ENCODE data around the gene DNAH10. TPM values are rescaled to one million over a fixed set of nuclear protein-coding genes. Genes with fewer than 3 reads are reported as not detected.

The DNAH10 gene
- total RNA-seq, 1 experiment from 2014 or later: 0.14 TPM

- no peak for TF ChIP-seq CTCF (IDR thresholded peaks at IDR 0.05; ENCODE audit: unreplicated experiment)
- Mint-ChIP-seq H3K4me1 (ENCODE audit: low read depth, unreplicated experiment) (no peaks in the 10 kb centered on the region), H3K9me3 (ENCODE audit: low read depth, unreplicated experiment) (no peaks in the 10 kb centered on the region), H3K36me3 (ENCODE audit: insufficient read depth, unreplicated experiment) (peaks cover 4% of the 10 kb centered on the region), H3K27ac (ENCODE audit: unreplicated experiment) (no peak overlapping the region), H3K4me3 (ENCODE audit: low read depth, unreplicated experiment) (no peak overlapping the region), H3K27me3 (ENCODE audit: unreplicated experiment) (no peaks in the 10 kb centered on the region)
- DNase-seq: no peak
- intact Hi-C loops (cut with micrococcal nuclease; ENCODE audit: unreplicated experiment): no loop called here
- BruUV-seq (replicated peaks): no TSS peak
- CTCF ChIA-PET: no interaction called here
Measured at GRCh38 chr12:123941000-123941399, 178.9 kb downstream of the DNAH10 start.

GRCh38 chr12:123941624-123942237 lies 179.6 kb downstream of the DNAH10 start:
- Mint-ChIP-seq H3K36me3 (ENCODE audit: insufficient read depth, unreplicated experiment) (no peaks in the 10 kb centered on the region), H3K27ac (ENCODE audit: unreplicated experiment) (no peak overlapping the region), H3K4me3 (ENCODE audit: low read depth, unreplicated experiment) (no peak overlapping the region), H3K4me1 (ENCODE audit: low read depth, unreplicated experiment) (no peaks in the 10 kb centered on the region), H3K27me3 (ENCODE audit: unreplicated experiment) (no peaks in the 10 kb centered on the region), H3K9me3 (ENCODE audit: low read depth, unreplicated experiment) (no peaks in the 10 kb centered on the region)
- intact Hi-C loops (cut with micrococcal nuclease; ENCODE audit: unreplicated experiment): no loop called here
- TF ChIP-seq CTCF (IDR thresholded peaks at IDR 0.05; ENCODE audit: unreplicated experiment): no peak
- no TSS peak for BruUV-seq (replicated peaks)
- CTCF ChIA-PET: no interaction called here
- DNase-seq: no peak

GRCh38 chr12:123942238-123942653 lies 180.1 kb downstream of the DNAH10 start:
- H3K27me3 Mint-ChIP-seq (ENCODE audit: unreplicated experiment): no peaks in the 10 kb centered on the region
- H3K36me3 Mint-ChIP-seq (ENCODE audit: insufficient read depth, unreplicated experiment): no peaks in the 10 kb centered on the region
- DNase-seq: no peak
- no peaks in the 10 kb centered on the region for H3K4me1 Mint-ChIP-seq (ENCODE audit: low read depth, unreplicated experiment)
- CTCF ChIA-PET: no interaction called here
- H3K27ac Mint-ChIP-seq (ENCODE audit: unreplicated experiment): no peak overlapping the region
- no peaks in the 10 kb centered on the region for H3K9me3 Mint-ChIP-seq (ENCODE audit: low read depth, unreplicated experiment)
- BruUV-seq (replicated peaks): no TSS peak
- TF ChIP-seq CTCF (IDR thresholded peaks at IDR 0.05; ENCODE audit: unreplicated experiment): no peak
- intact Hi-C loops (cut with micrococcal nuclease; ENCODE audit: unreplicated experiment): no loop called here
- no peak overlapping the region for H3K4me3 Mint-ChIP-seq (ENCODE audit: low read depth, unreplicated experiment)

DNA sequence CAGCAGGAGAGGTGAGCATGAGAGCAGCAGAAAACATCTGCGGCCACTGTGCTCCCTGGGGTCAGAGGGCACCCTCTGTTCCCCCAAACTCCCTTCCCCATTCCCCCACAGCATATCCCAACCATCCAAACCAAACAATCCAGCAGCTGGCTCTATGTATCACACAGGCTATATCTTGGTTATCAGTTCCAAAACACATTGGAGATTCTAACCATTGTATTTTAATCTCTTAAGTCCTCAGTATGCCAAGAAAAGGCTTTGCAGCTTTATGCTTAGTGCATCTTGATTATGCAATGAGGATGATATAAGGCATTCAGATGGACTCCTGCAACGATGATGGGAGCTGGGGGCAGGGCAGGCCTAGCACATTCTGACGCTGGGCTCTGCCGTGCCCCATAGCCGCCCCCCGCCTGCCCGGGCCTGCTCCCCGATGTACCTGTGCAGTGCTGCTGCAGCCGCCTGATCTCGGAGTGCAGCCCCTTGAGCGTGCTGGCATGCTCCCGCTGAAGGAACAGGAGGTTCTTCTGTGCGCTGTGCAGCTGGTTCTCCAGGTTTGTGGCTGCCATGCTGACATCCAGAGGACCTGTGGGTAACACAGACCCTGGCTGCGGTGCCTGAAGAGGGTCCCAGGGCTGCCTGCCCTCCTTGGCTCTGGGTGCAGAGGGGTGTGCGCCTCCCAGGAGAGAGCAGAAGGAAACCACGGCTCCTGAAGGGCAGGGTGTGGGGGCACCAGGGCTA lies 181.0 kb downstream of the DNAH10 start:
- H3K9me3 Mint-ChIP-seq (ENCODE audit: low read depth, unreplicated experiment): no peaks in the 10 kb centered on the region
- TF ChIP-seq CTCF (IDR thresholded peaks at IDR 0.05; ENCODE audit: unreplicated experiment): no peak
- H3K27me3 Mint-ChIP-seq (ENCODE audit: unreplicated experiment): no peaks in the 10 kb centered on the region
- H3K4me3 Mint-ChIP-seq (ENCODE audit: low read depth, unreplicated experiment): no peak overlapping the region
- H3K36me3 Mint-ChIP-seq (ENCODE audit: insufficient read depth, unreplicated experiment): no peaks in the 10 kb centered on the region
- no TSS peak for BruUV-seq (replicated peaks)
- CTCF ChIA-PET: no interaction called here
- DNase-seq: no peak
- intact Hi-C loops (cut with micrococcal nuclease; ENCODE audit: unreplicated experiment): no loop called here
- no peaks in the 10 kb centered on the region for H3K4me1 Mint-ChIP-seq (ENCODE audit: low read depth, unreplicated experiment)
- H3K27ac Mint-ChIP-seq (ENCODE audit: unreplicated experiment): no peak overlapping the region

Measured in Calu3 (cell line).